SU-DHL-6 (cell line): ENCODE measurements around the gene MYO10.

ENCODE experiments used
- H2AFZ ChIP-seq: fragments of 200-600 bp; sonication (generic); 2 replicates; pipeline ENCODE4 v1.6.1; 2014; ENCODE audit warnings: low read depth, mild to moderate bottlenecking, moderate library complexity, mixed read lengths, antibody characterized with exemption, low read length; ENCODE audit not compliant: severe bottlenecking
- H3F3A ChIP-seq: fragments of 200-600 bp; shearing (Covaris generic); 2 replicates; pipeline ENCODE4 v1.6.0; 2016; ENCODE audit warnings: antibody characterized with exemption, mild to moderate bottlenecking; ENCODE audit not compliant: insufficient read depth
- H3K27ac ChIP-seq: fragments of 200-600 bp; sonication (generic); 2 replicates; pipeline ENCODE4 v1.5.1; 2016; ENCODE audit warnings: low read depth, mild to moderate bottlenecking, low read length, moderate library complexity, mixed read lengths
- H3K27me3 ChIP-seq: fragments of 200-600 bp; sonication (generic), shearing (Covaris generic); 2 replicates; pipeline ENCODE4 v1.6.0; 2014; ENCODE audit warnings: mild to moderate bottlenecking, low read length
- H3K36me3 ChIP-seq: fragments of 200-600 bp; sonication (generic); 2 replicates; pipeline ENCODE4 v1.6.1; 2014; ENCODE audit warnings: mild to moderate bottlenecking, low read length, mixed read lengths
- H3K4me2 ChIP-seq: fragments of 300-600, 200-600 bp; shearing (Covaris generic), sonication (generic); 2 replicates; pipeline ENCODE4 v1.6.0; 2014; ENCODE audit warnings: low read length, low read depth, mild to moderate bottlenecking; ENCODE audit not compliant: poor library complexity, severe bottlenecking
- H3K4me3 ChIP-seq: fragments of 200-600 bp; sonication (generic); 2 replicates; pipeline ENCODE4 v1.5.1; 2014; ENCODE audit warnings: antibody characterized with exemption, low read length, mild to moderate bottlenecking, mixed read lengths; ENCODE audit not compliant: insufficient read depth, poor library complexity, severe bottlenecking
- H3K79me2 ChIP-seq: fragments of 200-600 bp; sonication (generic); 2 replicates; pipeline ENCODE4 v1.6.1; 2014; ENCODE audit warnings: mild to moderate bottlenecking, low read length, moderate library complexity; ENCODE audit not compliant: insufficient read depth
- H3K9ac ChIP-seq: fragments of 200-600 bp; sonication (generic); 2 replicates; pipeline ENCODE4 v1.7.0; 2014; ENCODE audit warnings: mild to moderate bottlenecking, low read length
- H3K9me2 ChIP-seq: fragments of 200-600 bp; sonication (generic); replicated peaks from 2 replicates; pipeline ENCODE4 v1.6.1; 2014; ENCODE audit warnings: low read length; ENCODE audit not compliant: insufficient read depth
- H3K9me3 ChIP-seq: fragments of 200-600 bp; sonication (generic); 2 replicates; pipeline ENCODE4 v1.6.1; 2014; ENCODE audit warnings: low read length, mixed read lengths; ENCODE audit not compliant: insufficient read depth
- H4K20me1 ChIP-seq: fragments of 200-600 bp; sonication (generic); 2 replicates; pipeline ENCODE4 v1.6.1; 2014; ENCODE audit warnings: low read depth, mild to moderate bottlenecking, antibody characterized with exemption, low read length, moderate library complexity, mixed read lengths
- CTCF ChIP-seq: fragments of 200-600 bp; sonication (generic); IDR thresholded peaks from one replicate; pipeline ENCODE4 v1.5.1; 2017; ENCODE audit warnings: antibody characterized with exemption, mild to moderate bottlenecking, low read length, moderate library complexity; ENCODE audit not compliant: insufficient read depth, poor library complexity, severe bottlenecking
- EZH2phosphoT487 ChIP-seq: fragments of 200-600 bp; sonication (generic), shearing (Covaris generic); conservative IDR thresholded peaks from 2 replicates; pipeline ENCODE4 v1.6.1; 2018; ENCODE audit warnings: mild to moderate bottlenecking, antibody characterized with exemption, low read length, moderate library complexity, mixed read lengths

MYO10 gene

GRCh38 chr5:16628376-16628775, 307.7 kb downstream of the MYO10 start:
- Histone ChIP-seq H3K4me3 (no peak overlapping the region), H3K9ac (no peak overlapping the region), H2AFZ (no peak overlapping the region), H3K9me2 (no peaks in the 10 kb centered on the region), H4K20me1 (no peaks in the 10 kb centered on the region), H3K27ac (no peak overlapping the region), H3K36me3 (no peaks in the 10 kb centered on the region), H3K79me2 (no peaks in the 10 kb centered on the region), H3K9me3 (no peaks in the 10 kb centered on the region), H3F3A (no peaks in the 10 kb centered on the region), H3K4me2 (no peak overlapping the region), H3K27me3 (no peaks in the 10 kb centered on the region)
- TF ChIP-seq CTCF (no peak), EZH2phosphoT487 (no peak)

- Histone ChIP-seq H3K27ac (no peak overlapping the region), H3K4me3 (no peak overlapping the region), H3K9me3 (no peaks in the 10 kb centered on the region), H3K36me3 (no peaks in the 10 kb centered on the region), H3K9ac (no peak overlapping the region), H3K4me2 (no peak overlapping the region), H3F3A (no peaks in the 10 kb centered on the region), H4K20me1 (no peaks in the 10 kb centered on the region), H3K27me3 (no peaks in the 10 kb centered on the region), H2AFZ (no peak overlapping the region), H3K9me2 (no peaks in the 10 kb centered on the region), H3K79me2 (no peaks in the 10 kb centered on the region)
- no peak for TF ChIP-seq CTCF
- TF ChIP-seq EZH2phosphoT487, result no peak
Observed at GRCh38 chr5:16626696-16627264, 309.3 kb downstream of the MYO10 start.

- no peaks in the 10 kb centered on the region for H3K36me3 ChIP-seq
- no peak for TF ChIP-seq CTCF
- no peak for TF ChIP-seq EZH2phosphoT487
- no peaks in the 10 kb centered on the region for H3K9me3 ChIP-seq
- no peak overlapping the region for H3K27ac ChIP-seq
- no peak overlapping the region for H2AFZ ChIP-seq
- H3K9me2 ChIP-seq, result no peaks in the 10 kb centered on the region
- no peak overlapping the region for H3K4me2 ChIP-seq
- H3K4me3 ChIP-seq, result no peak overlapping the region
- no peaks in the 10 kb centered on the region for H4K20me1 ChIP-seq
- H3K27me3 ChIP-seq, result no peaks in the 10 kb centered on the region
- H3F3A ChIP-seq, result no peaks in the 10 kb centered on the region
- no peaks in the 10 kb centered on the region for H3K79me2 ChIP-seq
- no peak overlapping the region for H3K9ac ChIP-seq
Observed at GRCh38 chr5:16625096-16625495, 311.0 kb downstream of the MYO10 start.
